Mammary epithelial cell (primary cell): ENCODE results near the gene OR6F1.

Source experiments
- CTCF ChIP-seq, 2 donors: IDR thresholded peaks in 1 of 2; conservative IDR thresholded peaks in 1 of 2; 2 replicates each; pipeline ENCODE4 v1.5.1; 2011 to 2012; ENCODE audit warnings: inconsistent platforms in 2 of 2, low read length in 2 of 2, mild to moderate bottlenecking in 2 of 2, control low read depth in 1 of 2, low read depth in 1 of 2; ENCODE audit not compliant: insufficient read depth in 1 of 2; ENCODE audit errors: extremely low read depth in 1 of 2
- EZH2 ChIP-seq: IDR thresholded peaks from 2 replicates; pipeline ENCODE4 v1.6.1; 2012; ENCODE audit warnings: low read length, inconsistent platforms, borderline replicate concordance

- TF ChIP-seq EZH2 (no peak), CTCF (conservative IDR thresholded peaks at IDR 0.05 in 1 of 2, IDR thresholded peaks at IDR 0.05 in 1 of 2; ENCODE audit: extremely low read depth in 1 of 2, insufficient read depth in 1 of 2, low read depth in 1 of 2, low read length in 2 of 2) (no peak)
Observed at GRCh38 chr1:247749870-247750269, 33.4 kb upstream of the OR6F1 start.
